PFSK-1 (cell line): ENCODE results near the gene TNRC6B.

Experiments
- POLR2AphosphoS5 ChIP-seq: IDR thresholded peaks from 2 replicates; pipeline ENCODE4 v1.6.1; 2012; ENCODE audit warnings: low read depth, mild to moderate bottlenecking, control low read depth, low read length, moderate library complexity
- SIN3A ChIP-seq: IDR thresholded peaks from 2 replicates; pipeline ENCODE4 v1.6.1; 2012; ENCODE audit warnings: mild to moderate bottlenecking, low read length, moderate library complexity, borderline replicate concordance; ENCODE audit not compliant: insufficient read depth
- TAF1 ChIP-seq: IDR thresholded peaks from 2 replicates; pipeline ENCODE4 v1.6.1; 2012; ENCODE audit warnings: low read length, control low read depth, borderline replicate concordance; ENCODE audit not compliant: insufficient read depth

DNA sequence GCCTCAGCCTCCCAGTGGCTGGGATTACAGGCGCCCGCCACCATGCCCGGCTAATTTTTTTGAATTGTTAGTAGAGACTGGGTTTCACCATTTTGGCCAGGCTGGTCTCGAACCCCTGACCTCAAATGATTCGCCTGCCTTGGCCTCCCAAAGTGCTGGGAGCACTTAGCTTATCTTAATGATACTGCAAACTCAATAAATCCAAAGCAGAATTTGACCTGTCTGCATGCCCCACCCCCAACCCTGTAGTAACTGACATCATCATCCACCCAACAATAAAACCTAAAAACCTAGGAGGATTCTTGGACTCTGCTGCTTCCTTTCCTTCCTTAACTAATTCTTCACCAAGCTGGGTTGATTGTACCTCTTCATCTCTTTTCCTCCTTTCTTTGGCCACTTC is 162.3 kb downstream of the TNRC6B start:
- TF ChIP-seq SIN3A = no peak
- TF ChIP-seq TAF1 = no peak
- no peak for TF ChIP-seq POLR2AphosphoS5
